ENCODE results near the gene PCYOX1L.

DNA sequence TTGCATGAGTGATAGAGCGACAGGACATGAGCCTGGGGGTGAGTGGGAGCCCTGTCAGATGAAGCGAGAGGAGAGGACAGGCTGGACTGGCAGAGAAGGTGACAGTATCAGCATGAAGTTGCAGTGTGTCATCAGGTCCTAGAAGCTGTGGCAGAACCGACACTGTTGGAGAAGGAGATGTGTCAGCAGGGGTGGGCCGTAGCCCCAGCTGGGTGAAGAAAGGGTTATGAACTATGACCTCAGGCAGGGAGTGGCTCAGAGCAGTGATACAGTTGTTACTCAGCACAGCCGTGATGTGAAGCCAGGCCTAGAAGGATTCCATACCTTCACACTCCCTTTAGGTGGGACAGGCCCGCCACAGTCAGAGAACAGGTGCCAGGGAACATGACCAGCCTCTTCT, 7.6 kb downstream of the PCYOX1L start:
- TF ChIP-seq POLR2AphosphoS5 (IDR thresholded peaks at IDR 0.05), result no peak
- no peak for TF ChIP-seq EZH2 (IDR thresholded peaks at IDR 0.05; ENCODE audit: borderline replicate concordance, insufficient read depth, low read length, poor library complexity, severe bottlenecking)
- TF ChIP-seq, protein P1, sequence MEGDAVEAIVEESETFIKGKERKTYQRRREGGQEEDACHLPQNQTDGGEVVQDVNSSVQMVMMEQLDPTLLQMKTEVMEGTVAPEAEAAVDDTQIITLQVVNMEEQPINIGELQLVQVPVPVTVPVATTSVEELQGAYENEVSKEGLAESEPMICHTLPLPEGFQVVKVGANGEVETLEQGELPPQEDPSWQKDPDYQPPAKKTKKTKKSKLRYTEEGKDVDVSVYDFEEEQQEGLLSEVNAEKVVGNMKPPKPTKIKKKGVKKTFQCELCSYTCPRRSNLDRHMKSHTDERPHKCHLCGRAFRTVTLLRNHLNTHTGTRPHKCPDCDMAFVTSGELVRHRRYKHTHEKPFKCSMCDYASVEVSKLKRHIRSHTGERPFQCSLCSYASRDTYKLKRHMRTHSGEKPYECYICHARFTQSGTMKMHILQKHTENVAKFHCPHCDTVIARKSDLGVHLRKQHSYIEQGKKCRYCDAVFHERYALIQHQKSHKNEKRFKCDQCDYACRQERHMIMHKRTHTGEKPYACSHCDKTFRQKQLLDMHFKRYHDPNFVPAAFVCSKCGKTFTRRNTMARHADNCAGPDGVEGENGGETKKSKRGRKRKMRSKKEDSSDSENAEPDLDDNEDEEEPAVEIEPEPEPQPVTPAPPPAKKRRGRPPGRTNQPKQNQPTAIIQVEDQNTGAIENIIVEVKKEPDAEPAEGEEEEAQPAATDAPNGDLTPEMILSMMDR (IDR thresholded peaks at IDR 0.05; ENCODE audit: poor library complexity, severe bottlenecking), result no peak

Measured in neural cell (in vitro differentiated cells).